UCSD-AML1 (cell line): ENCODE results near the gene EHMT1.
"Not testable (repeated sequence)": the region's sequence is repeated elsewhere in the genome, so short reads cannot be mapped to it uniquely, and the experiment has no call there.

ENCODE experiments used
- DNase-seq: peaks from one replicate; lab custom pipeline; 2025; ENCODE audit not compliant: unreplicated experiment; lab: John Stamatoyannopoulos, UW

The EHMT1 gene

DNA sequence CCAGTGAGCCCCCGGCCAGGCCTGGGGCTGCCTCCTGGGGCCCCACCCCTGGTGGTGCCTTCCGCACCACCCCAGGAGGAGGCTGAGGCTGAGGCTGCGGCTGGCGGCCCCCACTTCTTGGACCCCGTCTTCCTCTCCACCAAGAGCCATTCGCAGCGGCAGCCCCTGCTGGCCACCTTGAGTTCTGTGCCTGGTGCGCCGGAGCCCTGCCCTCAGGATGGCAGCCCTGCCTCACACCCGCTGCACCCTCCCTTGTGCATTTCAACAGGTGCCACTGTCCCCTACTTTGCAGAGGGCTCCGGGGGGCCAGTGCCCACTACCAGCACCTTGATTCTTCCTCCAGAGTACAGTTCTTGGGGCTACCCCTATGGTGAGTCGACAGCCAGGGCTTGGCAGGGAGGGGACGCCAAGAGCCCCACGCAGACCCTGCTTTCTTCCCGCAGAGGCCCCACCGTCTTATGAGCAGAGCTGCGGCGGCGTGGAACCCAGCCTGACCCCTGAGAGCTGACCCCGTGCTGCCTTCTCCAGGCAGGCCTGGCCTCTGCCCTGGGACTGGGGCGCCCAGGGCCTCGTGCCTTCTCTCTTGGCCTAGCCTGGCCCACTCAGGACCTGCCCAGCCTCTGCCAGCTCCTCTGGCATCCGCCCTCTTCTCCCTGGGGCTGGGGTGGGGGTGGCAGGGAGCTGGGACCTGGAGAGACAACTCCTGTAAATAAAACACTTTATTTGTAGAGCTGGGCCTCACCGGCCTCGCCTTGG lies 4.0 kb upstream of the EHMT1 start:
- no peak for DNase-seq

DNA sequence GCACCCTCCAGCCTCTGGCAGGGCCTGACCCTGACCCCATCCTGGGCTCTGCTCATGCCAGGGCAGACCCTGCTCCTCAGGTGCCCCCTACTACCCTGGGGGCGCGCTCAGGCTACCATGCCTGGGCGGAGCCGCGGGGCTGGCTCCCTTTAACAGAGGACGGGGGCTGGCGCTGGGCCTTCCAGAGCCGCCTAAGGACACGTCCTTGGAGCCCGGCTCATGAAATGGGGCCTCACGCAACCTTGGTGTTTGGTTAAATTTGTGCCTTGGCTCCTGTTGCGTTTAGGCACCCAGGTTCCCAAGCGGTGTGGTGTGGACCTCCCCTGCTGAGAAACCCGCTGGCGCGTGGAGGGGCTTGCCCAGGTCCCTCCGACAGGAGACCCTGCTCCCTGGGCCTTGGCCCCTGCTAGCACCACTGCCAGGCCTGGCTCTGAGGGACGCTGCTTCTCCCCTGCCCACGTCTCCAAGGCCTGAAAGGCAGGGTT lies 3.4 kb upstream of the EHMT1 start:
- no peak for DNase-seq

DNA sequence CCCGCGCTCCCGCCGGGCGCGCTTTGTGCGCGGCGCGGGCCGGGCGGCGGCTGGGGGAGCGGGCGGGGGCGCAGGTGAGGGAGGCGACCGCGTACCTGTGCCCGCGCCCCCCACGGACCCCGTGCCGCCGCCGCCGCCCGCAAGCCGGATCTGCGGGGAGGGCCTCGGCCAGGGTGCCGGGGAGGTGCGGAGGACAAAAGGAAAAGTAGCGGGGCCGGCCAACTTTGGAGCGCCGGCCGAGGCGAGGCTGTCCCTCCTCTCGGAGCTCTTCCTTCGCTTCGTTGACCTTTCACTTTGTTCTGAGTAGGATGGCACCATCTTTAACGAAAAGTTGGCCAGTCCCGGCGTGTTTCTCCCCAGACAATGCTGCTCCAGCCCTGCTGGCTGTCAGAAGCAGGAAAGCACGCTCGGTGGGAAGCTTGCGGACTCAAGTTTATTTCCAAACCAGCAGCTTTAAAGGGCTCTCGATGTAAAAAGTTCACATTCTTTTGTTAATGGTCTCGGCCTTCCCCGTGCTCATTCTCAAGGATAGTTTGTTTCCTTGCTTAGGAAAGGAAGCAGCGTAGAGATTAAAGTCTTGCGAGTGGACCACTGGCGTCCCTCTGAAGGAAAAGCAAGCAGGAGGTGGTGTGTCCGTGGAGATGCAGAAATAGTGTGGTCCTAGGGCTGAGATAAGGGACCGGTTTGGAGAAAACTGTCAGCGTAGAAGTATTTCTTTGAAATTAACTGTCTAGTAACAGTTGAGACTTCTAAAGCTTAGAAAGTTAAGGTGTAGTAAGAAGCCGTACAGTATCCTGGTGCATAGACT lies 639 bp downstream of the EHMT1 start:
- peak; percentile 32 for DNase-seq

DNA sequence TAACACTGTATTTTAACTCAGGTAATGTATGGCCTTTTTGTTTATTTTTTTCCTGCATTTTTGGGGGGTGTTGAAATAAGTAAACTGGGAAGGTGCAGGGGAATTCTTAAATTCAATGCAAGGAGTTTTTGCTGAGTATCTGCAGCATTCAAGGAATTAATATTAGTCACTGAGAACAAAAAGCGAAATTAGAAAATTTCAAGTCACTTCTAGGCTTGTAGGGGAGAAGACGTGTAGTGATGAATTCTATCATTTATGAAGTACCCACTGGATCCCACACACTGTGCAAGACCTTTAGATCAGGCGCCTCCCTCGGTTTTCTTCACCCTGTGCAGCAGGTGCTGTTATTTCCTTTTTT lies 1.2 kb downstream of the EHMT1 start:
- DNase-seq, result no peak

DNA sequence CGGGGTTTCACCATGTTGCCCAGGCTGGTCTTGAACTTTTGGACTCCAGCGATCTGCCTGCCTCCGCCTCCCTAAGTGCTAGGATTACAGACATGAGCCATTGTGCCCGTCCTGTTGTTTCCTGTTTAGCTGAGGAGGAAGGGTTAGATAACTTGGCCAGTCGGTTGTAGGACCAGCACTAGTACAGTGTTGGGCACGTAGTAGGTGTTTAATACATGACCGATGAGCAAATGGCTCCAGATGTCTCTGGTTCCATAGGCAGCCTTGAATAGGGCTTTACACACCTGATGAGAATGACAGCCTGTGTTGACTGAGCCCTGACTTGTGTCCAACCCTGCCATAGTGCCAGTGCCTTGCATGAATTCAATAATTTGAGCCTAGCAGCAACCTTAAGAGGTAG lies 1.8 kb downstream of the EHMT1 start:
- no peak for DNase-seq

DNA sequence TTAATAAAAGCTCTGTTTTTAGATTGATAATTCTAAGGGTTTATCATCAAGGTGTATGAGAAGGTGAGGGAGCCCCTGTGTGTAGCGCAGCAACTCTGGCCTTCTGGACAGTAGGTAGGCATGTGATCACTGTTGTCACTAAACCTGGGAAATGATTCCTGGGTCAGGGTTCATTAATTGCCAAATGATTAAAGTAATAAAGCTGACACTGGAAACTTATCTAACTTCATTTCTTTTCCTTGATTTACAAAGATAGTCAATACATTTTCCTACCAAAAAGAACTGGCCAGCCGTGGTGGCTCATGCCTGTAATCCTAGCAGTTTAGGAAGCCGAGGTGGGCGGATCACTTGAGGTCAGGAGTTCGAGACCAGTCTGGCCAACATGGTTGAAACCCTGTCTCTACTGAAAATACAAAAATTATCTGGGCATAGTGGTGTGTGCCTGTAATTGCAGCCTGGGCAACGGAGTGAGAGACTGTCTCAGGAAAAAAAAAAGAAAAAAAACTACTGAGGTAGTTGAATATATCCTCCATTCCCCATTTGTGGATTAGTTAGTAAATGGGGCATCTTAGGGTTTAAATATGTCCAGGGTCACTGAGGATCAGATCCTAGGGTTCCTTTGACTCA lies 2.4 kb downstream of the EHMT1 start:
- no peak for DNase-seq

DNA sequence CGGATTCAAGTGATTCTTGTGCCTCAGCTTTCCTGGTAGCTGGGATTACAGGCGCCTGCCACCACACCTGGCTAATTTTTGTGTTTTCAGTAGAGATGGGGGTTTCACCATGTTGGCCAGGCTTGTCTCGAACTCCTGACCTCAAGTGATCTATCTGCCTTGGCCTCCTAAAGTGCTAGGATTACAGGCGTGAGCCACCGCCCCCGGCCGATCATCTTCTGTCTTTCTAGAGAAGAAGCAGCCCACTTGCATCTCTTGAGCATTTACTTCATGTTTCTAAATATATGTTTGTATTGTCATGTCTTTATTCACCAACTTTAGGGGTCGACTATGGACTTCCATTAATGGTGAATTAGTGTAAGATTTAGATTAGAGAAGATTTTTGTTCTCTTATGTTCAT lies 3.4 kb downstream of the EHMT1 start:
- DNase-seq, result not testable (repeated sequence)

DNA sequence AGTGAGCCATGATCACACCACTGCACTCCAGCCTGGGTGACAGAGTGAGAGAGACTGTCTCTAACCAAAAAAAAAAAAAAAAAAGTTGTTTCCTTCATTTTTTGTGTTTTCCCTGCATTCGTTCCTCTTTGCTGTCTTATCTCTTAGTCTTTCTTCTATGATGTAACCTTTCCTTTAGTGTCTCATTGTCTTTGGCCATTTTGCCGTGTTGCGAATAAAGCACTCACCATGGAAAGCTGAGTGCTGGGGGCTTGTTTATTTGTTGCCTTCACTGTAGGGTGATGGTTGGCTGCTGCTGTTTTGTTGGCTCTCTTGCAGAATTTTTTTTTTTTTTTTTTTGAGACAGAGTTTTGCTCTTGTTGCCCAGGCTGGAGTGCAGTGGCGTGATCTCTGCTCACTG lies 7.7 kb downstream of the EHMT1 start:
- no peak for DNase-seq

DNA sequence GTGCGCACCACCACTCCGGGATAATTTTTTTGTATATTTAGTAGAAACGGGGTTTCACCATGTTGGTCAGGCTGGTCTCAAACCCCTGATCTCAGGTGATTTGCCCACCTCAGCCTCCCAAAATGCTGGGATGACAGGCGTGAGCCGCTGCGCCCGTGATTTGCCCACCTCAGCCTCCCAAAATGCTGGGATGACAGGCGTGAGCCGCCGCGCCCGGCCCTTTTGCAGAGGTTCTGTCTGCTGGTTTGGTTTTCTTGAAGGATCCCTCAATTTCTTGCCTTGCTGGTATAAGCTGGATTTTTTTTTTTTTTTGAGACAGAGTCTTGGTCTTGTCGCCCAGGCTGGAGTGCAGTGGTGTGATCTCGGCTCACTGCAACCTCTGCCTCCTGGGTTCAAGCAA lies 8.6 kb downstream of the EHMT1 start:
- not testable (repeated sequence) for DNase-seq

DNA sequence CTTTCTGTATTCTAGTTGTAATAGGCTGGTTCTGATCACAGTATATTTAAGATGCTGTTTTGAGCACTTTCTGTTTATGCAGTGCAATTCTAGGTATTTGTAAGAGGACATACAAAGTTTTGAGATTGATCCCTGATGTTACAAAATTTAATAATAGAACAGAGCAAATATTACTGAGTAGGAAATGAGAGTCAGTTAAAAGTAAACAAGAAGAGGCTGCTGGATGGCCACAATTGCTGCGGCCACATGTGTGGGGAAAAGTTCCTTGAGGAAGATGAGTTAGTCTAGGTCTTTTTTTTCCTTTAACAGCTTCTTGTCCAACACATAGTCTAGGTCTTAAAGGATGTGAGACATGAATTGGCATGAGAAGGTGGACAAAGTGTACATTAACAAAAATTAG lies 11.3 kb downstream of the EHMT1 start:
- no peak for DNase-seq

DNA sequence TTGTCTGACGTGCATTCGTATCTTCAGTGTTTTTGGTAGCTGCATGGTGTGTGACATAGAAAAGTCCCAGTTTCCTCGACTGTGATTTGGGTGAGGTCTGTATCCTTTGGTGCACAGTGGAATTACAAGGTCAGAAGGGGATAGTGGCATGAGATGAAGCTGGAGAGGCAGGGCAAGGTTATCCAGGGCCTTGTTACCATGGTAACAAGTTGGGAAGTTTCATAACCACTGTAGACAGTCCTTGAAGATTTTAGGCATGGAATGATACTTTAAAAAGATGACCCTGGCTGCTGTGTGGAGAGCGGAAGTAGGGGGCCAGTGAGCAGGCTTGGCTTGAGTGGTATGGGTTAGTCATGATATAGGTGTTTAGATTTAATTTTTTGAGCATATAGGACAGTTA lies 11.9 kb downstream of the EHMT1 start:
- no peak for DNase-seq

DNA sequence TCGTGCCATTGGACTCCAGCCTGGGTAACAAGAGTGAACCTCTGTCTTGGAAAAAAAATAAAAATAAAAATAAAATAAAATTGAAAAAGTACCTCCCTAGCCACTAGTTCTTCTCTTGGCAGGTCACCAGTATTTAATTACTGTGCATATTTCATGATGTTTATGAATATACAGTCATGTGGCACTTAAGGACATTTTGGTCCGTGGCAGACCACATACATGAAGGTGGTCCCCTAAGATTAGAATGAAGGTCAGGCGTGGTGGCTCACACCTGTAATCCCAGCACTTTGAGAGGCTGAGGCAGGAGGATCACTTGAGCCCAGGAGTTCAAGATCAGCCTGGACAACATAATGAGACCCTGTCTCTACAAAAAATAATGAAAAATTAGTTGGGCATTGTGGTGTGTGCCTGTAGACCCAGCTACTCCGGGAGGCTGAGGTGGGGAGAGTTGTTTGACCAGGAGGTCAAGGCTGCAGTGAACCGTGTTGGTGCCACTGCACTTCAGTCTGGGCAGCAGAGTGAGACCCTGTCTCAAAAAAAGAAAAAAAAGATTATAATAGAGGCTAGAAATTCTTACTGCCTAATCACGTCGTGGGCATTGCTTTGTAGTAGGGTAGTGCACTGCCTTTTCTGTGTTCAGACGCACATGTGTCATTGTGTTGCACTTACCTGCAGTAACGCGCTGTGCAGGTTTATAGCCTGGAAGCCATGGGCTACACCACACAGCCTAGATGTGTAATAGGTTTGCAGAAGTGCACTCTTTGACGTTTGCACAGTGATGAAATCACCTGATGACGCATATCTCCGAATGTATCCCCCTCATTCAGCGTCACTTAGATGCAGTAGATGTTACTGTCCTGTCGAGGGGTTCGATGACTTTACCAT lies 12.8 kb downstream of the EHMT1 start:
- no peak for DNase-seq

DNA sequence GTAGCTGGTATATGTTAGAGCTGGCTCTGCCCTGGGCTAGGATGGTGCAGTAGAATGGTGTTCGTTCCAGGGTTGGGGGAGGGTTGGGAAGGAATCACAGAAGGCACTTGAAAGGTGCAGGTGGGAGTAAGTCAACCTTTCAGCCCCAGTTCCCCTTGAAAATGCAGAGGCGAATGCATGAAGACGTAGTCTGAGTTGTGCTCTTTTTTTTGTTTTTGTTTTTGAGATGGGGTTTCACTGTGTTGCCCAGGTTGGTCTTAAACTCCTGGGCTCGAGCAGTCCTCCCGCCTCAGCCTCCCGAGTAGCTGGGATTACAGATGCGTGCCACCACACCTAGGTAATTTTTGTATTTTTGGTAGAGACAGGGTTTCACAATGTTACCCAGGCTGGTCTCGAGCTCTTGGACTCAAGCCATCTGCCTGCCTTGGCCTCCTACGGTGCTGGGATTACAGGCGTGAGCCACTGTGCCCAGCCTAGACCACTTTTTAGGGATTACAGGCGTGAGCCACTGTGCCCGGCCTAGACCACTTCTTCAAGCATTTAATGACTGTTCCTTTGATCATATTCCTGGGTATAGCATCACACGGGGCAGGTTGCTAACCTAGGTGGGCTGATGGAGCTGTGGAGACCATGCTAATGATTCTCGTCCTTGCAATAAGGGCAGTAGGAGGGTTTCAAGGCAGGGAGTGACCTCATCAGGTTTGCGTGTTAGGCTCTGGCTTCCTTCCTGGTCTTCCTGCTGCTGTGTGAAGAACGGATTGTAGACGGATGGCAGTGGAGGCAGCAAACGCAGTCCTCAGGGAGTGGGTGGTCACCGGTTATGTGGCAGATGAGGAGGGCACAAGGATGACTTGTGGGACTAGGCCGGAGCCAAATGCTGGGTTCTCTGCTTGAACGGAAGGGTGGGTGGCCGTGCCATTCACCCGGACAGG lies 13.7 kb downstream of the EHMT1 start:
- DNase-seq, result peak; percentile 42

DNA sequence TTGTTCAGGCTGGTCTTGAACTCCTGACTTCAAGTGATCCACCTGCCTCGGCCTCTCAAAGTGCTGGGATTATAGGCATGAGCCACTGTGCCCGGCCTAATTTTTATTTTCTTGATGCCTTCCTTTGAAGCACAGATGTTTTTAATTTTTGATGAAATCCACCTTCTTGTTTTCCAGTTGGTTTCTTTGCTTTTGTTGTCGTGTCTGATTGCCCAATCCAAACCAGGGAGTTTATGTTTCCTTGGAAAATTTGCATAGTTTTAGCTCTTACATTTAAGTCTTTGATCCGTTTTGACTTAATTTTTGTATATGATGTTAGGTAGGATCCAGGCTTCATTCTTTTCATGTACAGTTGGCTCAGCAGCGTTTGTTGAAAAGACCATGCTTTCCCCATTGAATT lies 15.2 kb downstream of the EHMT1 start:
- no peak for DNase-seq

DNA sequence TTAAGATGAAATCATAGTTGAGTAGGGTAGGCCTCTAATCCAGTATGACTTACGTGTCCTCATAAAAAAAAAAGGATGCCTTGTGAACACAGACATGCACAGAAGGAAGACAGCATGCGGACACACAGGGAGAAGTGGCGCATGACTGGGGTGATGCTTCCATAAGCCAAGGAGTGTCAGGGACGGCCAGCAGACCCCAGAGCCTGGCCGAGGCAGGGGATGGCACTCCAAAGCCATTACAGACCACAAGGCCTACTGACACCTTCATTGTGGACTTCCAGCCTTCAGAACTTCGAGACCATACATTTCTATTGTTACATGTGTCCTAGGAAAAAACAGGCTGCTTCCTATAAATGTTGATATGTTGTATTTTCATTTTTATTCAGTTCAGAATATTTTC lies 19.9 kb downstream of the EHMT1 start:
- no peak for DNase-seq

DNA sequence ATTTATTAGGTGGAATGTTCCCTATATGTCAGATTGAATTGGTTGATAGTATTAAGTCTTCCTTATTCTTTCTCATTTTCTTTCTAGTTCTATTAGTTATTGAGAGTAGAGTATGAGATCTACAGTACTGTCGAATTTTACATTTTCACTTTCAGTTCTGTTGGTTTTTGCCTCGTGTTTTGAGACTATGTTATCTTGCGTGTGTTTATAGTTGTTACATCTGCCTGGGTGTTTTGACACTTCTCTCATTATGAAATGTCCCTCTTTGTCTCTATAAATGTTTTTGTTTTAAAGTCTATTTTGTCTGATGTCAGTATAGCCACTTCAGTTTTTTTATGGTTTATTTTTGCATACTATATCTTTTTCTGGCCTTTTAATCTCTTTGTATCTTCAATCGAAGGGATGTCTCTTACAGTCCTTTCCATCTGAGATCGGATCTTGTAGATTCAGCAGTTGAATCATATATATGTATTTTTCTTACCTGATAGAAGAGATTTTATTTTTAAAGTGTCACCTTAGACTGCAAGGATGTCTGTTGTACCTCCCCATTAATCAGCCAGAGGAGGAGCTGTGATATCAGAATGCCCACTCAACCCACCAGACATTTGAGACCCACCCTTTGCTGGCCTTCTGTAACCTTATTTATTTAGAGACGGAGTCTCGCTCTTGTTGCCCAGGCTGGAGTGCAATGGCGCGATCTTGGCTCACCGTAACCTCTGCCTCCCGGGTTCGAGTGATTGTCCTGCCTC lies 20.7 kb downstream of the EHMT1 start:
- DNase-seq, result no peak

DNA sequence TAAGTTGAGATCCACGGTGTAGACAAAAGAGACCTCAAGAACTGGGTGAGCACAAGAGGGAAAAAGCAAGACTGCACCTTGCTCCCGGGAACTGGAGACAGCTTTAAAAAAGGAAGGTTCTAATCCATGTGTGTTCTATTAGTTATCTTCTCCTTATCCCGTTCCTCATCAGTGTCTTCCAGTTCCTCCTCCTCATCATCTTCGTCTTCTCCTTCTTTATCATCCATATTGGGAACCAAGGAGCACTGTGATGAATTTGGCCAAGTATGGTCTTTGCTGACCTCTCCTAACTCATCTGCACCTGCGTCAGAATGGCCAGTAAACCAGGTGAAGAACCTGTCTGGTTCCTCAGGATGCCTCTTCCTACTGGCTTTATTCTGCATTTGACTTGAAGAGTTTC lies 22.1 kb downstream of the EHMT1 start:
- no peak for DNase-seq

DNA sequence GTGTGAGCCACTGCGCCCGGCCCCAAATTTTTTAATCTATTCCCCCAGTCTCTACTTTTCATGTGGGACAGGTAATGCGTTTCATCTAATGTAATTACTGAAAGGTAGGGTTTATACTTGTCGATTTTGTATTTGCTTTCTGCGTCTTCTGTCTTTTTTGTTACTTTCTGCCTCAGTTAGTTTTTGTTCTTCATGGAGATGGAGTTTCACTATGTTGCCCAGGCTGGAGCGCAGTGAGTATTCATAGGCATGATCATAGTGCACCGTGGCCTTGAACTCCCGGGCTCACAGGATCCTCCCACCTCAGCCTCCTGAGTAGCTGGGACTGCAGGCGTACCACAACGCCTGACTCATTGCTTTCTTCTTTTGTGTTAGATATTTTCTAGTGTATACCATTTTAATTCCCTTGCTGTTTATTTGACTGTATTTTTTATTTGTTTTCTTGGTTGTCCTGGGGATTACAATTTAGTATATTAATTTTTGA lies 23.4 kb downstream of the EHMT1 start:
- no peak for DNase-seq

DNA sequence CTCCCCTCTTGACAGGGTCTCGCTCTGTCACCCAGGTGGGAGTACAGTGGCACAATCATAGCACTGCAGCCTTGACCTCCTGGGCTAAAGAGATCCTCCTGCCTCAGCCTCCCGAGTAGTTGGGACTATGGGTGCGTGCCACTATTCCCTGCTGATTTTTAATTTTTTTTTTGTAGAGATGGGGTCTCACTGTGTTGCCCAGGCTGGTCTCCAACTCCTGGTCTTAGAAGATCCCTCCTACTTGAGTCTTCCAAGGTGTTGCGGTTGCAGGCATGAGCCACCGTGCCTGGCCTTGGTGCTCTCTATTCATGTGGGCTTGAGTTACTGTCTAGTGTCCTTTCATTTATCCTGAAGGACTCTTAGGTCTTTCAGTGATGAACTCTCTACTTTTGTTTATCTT lies 24.1 kb downstream of the EHMT1 start:
- DNase-seq, result no peak
